ENCODE measurements around the gene NSUN6. TPM values are rescaled to one million over a fixed set of nuclear protein-coding genes. Genes with fewer than 3 reads are reported as not detected.
A peak's percentile ranks its signal among the peaks of the same experiment; 100 is the strongest.

Gene NSUN6
- total RNA-seq, 1 donor from 2014 or later: 10.9 TPM

DNA sequence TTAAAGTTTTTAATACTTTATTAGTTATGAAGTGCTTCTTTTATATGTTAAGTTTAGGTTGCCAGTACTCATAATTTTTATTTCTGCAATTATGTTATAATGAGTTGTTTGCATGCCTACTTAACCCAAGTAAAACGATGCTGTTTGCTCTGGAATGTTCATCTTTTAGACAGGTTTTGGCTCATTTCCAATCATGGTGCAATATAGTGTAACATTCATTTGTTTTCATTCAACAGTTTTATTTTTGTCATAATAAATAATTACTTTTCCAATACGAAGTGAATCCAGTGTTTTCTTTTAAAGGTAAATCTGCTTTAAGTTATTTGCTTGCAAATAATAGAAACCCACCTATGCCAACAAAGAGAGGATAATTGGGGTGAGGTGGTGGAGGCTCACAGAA is 30.0 kb upstream of the NSUN6 start:
- TF ChIP-seq, protein P1, sequence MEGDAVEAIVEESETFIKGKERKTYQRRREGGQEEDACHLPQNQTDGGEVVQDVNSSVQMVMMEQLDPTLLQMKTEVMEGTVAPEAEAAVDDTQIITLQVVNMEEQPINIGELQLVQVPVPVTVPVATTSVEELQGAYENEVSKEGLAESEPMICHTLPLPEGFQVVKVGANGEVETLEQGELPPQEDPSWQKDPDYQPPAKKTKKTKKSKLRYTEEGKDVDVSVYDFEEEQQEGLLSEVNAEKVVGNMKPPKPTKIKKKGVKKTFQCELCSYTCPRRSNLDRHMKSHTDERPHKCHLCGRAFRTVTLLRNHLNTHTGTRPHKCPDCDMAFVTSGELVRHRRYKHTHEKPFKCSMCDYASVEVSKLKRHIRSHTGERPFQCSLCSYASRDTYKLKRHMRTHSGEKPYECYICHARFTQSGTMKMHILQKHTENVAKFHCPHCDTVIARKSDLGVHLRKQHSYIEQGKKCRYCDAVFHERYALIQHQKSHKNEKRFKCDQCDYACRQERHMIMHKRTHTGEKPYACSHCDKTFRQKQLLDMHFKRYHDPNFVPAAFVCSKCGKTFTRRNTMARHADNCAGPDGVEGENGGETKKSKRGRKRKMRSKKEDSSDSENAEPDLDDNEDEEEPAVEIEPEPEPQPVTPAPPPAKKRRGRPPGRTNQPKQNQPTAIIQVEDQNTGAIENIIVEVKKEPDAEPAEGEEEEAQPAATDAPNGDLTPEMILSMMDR (IDR thresholded peaks at IDR 0.05): no peak
- intact Hi-C loops (cut with DNase I): no loop called here
- no peak for DNase-seq

DNA sequence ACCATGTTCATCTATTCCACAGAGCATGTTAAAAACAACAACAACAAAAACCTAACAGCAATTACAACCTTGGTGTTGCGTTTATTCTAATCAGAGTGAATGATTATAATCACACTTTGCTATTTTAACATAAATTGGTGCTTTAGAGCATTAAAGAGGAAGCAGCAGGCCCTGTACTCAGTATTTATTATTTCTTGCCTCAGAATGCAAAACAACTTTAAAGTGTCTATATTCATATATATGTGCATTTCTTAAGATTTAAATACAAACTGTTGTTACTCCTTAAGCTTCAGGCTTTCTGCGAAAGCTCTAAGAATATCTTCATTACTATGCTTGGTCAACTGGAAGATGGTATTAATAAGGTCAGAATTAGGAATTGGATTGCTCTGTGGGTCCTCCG is 29.4 kb upstream of the NSUN6 start:
- Histone ChIP-seq H3K27ac (no peak overlapping the region), H3K36me3 (peaks cover 7% of the 10 kb centered on the region), H3K4me1 (peaks cover 9% of the 10 kb centered on the region), H3K9me3 (no peaks in the 10 kb centered on the region), H3K4me3 (no peak overlapping the region), H3K27me3 (no peaks in the 10 kb centered on the region)
- no peak for ATAC-seq
- TF ChIP-seq, protein P1 (IDR thresholded peaks at IDR 0.05): no peak
- DNase-seq: no peak
- intact Hi-C loops (cut with DNase I): no loop called here

More for the DNA sequence above, 30.0 kb upstream of the NSUN6 start:
- ATAC-seq: no peak
- peaks cover 9% of the 10 kb centered on the region for H3K4me1 ChIP-seq
- no peaks in the 10 kb centered on the region for H3K27me3 ChIP-seq
- H3K9me3 ChIP-seq: no peaks in the 10 kb centered on the region
- H3K36me3 ChIP-seq: peaks cover 2% of the 10 kb centered on the region
- no peak overlapping the region for H3K4me3 ChIP-seq
- no peak overlapping the region for H3K27ac ChIP-seq

DNA sequence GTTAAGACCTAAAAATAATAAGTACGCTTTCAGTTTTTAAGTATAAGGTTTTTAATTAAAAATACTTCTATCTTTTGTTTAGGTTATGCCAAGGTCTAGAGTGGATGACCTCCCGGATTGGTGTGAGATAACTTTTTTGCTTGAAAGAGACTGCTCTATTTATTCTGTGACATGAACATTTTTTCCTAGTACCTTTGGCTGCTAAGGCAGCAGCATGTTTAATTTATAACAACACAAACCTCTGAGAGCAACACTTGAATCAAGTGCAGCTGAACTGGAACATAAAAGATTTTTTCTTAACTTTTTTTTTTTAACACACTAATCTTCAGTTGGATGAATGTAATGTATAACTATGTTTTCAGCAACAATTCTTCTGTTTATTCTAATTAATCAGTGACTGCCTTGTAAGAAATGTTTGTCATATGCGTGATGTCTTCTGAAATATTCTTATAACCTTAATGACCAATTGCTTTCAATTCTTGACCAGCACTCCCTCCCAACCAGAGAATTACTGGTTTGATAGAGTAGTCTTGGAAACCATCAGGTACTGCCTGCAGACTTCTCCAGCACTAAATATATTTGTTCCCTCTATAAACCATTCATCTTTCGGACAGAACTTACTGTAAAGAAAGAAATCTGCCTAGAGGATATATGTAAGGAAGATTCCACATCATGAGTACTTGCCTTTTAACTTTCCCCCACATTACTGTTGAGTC is 23.9 kb upstream of the NSUN6 start:
- ATAC-seq (peak; percentile 31), DNase-seq (no peak)
- Histone ChIP-seq H3K27me3 (no peaks in the 10 kb centered on the region), H3K9me3 (no peaks in the 10 kb centered on the region), H3K4me3 (no peak overlapping the region), H3K4me1 (no peaks in the 10 kb centered on the region), H3K36me3 (peaks cover 57% of the 10 kb centered on the region), H3K27ac (peak overlapping the region; percentile 39)
- TF ChIP-seq, protein P1 (IDR thresholded peaks at IDR 0.05): no peak
- intact Hi-C loops (cut with DNase I): no loop called here

DNA sequence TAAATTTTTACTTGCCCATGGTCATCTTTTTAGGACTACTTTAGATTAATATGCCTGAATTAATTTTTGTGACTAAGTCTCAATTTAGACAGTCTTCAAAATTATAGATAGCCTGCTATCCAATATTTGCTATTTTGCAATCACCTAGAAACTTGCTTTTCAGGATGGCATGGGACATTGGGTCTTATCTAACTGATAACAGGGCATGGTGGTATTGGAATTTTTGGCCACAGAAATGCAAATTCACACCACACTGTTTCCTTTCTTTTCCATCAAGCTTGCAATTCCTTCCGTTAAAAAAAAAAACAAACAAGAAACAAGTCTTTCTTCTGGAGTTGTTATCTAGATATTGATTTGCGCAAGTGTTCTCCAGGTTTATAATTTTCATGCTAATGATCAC is 16.6 kb upstream of the NSUN6 start:
- intact Hi-C loops (cut with DNase I): no loop called here
- ATAC-seq (no peak), DNase-seq (no peak)
- Histone ChIP-seq H3K27me3 (no peaks in the 10 kb centered on the region), H3K9me3 (no peaks in the 10 kb centered on the region), H3K27ac (no peak overlapping the region), H3K4me1 (peaks cover 8% of the 10 kb centered on the region), H3K4me3 (no peak overlapping the region), H3K36me3 (peaks cover 47% of the 10 kb centered on the region)
- TF ChIP-seq, protein P1 (IDR thresholded peaks at IDR 0.05): no peak

DNA sequence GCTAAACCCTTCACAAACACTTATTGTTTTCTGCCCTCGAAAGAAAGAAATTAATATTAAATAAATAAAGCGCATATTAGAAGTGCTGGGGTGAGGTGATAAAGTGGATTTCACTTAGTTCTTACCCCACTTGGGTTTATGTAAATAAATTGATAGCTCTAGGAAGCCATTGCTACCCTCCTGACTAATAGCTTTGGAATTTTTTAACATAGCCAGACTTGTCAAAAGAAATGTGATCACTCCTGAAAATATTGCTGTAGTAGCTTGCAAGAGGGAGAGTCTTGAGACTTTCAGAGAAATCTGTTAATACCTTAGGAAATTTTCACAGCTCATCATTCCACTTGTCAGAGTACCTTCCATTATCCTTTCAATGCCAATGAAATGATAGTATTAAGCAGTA is 15.4 kb upstream of the NSUN6 start:
- peak; percentile 43 for ATAC-seq
- TF ChIP-seq, protein P1 (IDR thresholded peaks at IDR 0.05): no peak

More for the DNA sequence above, 15.4 kb upstream of the NSUN6 start:
- Histone ChIP-seq H3K27ac (no peak overlapping the region), H3K4me1 (peaks cover 15% of the 10 kb centered on the region), H3K4me3 (no peak overlapping the region), H3K36me3 (peaks cover 37% of the 10 kb centered on the region), H3K9me3 (no peaks in the 10 kb centered on the region), H3K27me3 (no peaks in the 10 kb centered on the region)
- intact Hi-C loops (cut with DNase I): no loop called here
- no peak for DNase-seq
